Right renal pelvis (tissue), 4 donors: Measurements from ENCODE around the gene NNT. TPM values are rescaled to one million over a fixed set of nuclear protein-coding genes. Genes with fewer than 3 reads are reported as not detected.
A peak's percentile ranks its signal among the peaks of the same experiment; 100 is the strongest.
"Not testable (repeated sequence)": the region's sequence is repeated elsewhere in the genome, so short reads cannot be mapped to it uniquely, and the experiment has no call there.

Source experiments
- DNase-seq, 4 donors: peaks; one replicate each; pipeline ENCODE4 v3.0.0-alpha.2; 2013; ENCODE audit warnings: low read depth in 4 of 4, low spot score in 3 of 4, missing footprints in 1 of 4
- polyA plus RNA-seq, 4 donors: library from polyadenylated mRNA; unstranded; fragments of 120-200 nt; gene quantifications; one replicate each; pipeline ENCODE4 v1.2.1, GENCODE V29; 2013; ENCODE audit not compliant: insufficient read length in 4 of 4

Gene NNT
- polyA plus RNA-seq, 4 donors, result 99.0 to 130 (median 122) TPM

DNA sequence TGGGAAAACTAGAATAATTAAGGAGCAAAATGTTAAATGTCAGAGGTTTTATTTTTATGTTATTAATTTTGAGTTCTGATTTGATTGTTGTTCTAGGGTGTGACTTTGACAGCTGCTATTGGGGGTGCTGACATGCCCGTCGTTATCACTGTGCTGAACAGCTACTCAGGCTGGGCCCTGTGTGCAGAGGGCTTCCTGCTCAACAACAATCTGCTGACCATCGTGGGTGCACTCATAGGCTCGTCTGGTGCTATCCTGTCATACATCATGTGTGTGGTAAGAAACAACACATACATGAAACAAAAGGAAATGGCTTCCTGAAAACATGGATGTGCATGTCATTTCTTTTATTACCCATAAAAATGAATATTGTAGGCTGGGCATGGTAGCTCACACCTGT, 56.1 kb downstream of the NNT start:
- DNase-seq, result no peak

DNA sequence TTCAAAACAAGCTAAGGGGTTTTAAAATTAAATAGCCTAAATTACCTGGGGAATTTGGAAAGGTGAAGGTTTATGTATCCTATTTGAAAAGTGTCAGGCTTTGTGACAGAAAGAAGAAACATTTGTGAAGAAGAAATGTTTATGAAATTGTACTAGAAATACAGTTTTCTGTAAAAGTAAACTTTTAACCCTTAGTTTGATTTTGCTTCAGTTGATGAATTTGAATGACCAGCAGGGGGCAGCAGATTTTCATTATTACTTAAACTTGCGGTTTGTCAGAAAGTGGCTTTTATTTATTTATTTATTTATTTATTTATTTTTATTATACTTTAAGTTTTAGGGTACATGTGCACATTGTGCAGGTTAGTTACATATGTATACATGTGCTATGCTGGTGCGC, 58.1 kb downstream of the NNT start:
- DNase-seq, result peak in 2 of 4 donors; percentile 18 to 19

DNA sequence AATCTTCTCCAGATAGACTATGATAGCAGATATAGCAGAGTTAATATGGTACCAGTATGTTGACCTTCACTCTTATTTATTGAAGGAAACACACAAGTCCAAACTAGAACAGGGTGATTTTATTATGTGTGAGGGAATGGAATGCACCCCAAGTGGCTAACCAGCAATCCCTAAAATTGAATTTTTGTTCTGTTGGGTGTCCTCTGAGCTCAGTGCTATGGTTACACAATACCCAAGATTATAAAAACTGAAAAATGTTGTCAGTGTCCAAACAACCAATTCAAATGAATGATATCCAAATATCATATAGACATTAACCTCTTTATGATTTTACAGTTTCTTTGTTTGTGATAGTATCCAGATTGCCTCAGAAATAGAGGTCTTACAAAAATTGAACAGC, 60.9 kb downstream of the NNT start:
- DNase-seq, result no peak

GRCh38 chr5:43664501-43665040, 61.6 kb downstream of the NNT start:
- DNase-seq, result peak in 2 of 4 donors; percentile 3 to 22

GRCh38 chr5:43665749-43666148, 62.8 kb downstream of the NNT start:
- DNase-seq, result not testable (repeated sequence)

- not testable (repeated sequence) for DNase-seq
Measured at GRCh38 chr5:43666728-43667127, 63.7 kb downstream of the NNT start.

GRCh38 chr5:43667379-43667778, 64.4 kb downstream of the NNT start:
- not testable (repeated sequence) for DNase-seq

- DNase-seq, result no peak
Measured at GRCh38 chr5:43674536-43674935, 71.6 kb downstream of the NNT start.

DNA sequence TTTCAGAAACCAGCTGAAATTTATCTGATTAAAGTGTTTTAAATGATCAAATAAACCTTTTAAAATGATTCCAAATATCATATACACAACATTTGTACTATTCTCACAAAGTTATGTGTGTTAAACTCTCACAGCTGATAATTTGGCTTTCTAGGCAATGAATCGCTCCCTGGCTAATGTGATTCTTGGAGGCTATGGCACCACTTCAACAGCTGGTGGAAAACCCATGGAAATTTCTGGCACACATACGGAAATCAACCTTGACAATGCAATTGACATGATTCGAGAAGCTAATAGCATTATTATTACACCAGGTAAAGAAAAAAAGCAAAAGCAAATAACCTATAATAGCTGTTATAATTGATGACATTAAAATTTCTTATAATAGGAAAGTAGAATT, 72.4 kb downstream of the NNT start:
- DNase-seq, result no peak

DNA sequence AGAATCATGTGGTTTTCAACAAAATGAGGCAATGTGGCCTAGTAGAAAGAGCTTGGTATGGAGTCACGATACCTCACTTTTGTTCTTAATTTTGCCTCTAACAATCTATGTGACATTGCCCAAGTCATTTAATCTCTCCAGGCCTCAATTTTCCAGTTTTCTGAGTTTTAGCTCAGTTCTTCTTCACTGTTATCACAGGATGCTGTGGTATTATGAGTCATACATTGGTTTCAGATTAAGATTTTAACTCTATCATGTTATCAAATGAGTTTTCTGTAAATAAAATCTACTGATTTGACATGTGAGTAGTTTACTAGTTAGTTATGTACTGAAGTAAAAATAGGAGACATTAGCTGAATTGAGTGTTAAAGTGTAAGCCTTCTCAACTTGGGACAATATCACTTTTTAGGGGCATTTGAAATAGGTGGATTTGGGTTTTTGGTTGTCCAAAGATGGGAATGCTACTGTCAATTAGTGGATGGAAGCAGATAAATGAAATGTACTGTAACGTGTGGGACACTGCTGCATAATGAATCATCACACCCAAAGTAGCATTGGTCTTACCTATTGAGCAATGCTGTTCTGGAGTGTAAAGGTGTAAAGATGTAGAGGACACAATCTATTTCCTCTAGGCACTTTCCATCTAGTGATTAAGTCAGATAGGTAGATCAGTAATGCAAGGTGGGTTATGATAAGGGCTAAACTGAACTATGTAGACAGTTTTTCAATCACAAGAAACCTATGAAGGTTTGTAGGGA, 73.3 kb downstream of the NNT start:
- DNase-seq, result no peak

DNA sequence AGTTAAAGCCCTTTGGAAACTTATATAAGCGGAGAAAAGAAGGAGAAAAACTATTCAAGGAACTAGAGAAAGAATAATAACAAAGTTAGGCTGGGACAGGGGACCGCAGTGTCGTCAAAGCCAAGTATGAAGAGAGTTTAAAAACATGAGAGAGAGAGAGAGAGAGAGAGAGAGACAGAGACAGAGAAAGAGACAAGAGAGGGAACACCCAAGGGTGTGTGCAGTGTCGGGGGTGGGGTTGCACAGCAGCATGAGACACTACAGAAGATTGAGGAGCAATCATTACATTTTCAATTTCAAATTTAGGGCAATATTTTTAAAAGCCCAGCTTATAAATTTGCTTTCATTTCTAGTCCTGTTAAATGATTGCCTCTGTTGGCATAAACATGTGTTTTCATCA, 74.3 kb downstream of the NNT start:
- DNase-seq, result no peak

DNA sequence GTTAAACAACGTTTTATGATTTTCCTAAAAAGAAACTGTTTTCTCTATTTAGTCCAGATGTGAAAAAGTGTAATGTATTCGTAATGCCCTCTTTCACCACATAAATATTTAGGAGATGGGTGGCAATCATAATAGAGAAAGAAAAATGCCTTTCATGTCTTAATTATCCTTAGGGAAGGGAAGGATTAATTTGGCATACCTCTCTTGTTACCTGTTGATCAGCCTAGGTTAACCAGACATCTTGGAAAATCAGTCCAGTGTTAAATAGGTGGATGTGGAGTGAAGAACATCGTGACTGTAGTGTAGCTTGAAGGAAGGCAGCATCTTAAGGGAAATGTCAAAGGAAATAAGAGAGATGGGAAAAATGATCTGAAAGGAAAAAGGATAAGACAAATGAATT, 76.2 kb downstream of the NNT start:
- no peak for DNase-seq

- DNase-seq, result no peak
Measured at GRCh38 chr5:43680286-43680685, 77.3 kb downstream of the NNT start.

DNA sequence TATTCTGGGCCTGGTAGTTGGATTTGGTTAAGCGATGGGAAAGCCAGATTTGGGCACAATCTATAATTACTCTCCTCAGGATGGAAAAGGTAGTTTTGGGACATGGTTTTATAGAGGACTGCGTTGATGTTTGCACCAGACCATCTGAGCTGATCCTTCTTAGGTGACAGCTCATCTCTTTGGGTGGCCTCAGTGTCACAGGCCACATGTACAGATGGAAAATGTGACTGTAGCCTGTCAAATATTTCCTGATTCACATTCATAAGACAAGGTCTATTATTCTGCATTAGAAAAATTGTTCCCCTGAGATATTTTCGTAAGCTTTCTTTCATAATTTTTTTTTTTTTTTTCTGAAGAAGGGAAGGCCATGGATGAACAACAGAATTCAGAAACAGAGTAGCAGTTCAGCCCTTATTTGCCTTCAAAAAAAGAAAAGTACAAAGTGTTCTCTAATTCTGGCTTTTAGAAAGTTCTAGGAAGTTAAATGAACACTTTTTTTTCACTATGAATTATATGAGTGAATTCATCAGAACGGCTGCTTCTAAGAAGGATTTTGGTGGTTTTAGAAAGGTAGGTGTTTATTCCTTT, 81.0 kb downstream of the NNT start:
- no peak for DNase-seq

- no peak for DNase-seq
Measured at GRCh38 chr5:43685252-43685950, 82.4 kb downstream of the NNT start.

DNA sequence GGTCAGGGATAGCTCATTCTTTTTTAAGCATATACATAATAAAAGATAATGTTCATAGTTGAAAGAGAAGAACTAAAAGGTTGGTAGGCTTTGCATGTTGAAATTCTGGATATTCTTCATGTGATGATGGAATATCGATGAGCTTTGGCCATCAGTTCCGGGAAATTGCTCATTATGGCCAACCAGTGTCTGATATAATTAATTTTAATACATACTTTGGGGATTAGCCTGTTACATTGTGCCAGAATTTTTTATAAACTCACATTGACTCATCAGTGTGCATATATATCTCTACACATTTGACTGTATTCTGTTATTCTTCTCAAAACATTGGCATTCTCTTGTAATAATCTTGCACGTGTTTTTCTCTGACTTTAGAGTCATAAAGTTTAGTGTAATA, 84.3 kb downstream of the NNT start:
- DNase-seq, result no peak

DNA sequence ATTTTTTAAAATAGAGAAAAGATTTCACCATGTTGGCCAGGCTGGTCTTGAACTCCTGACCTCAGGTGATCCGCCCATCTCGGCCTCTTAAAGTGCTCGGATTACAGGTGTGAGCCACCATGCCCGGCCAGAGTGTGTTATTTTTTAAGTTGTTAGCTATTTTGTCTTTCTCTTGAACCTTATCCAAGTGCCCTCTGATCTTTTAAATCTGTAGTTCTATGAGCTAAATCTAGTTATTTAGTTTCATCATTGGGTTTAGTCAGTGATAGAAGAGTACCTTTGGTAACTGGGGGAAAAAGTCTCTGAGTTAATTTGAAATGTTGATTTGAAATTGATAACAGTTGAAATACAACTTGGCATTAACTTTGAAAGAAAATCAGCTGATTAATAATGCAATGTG, 88.3 kb downstream of the NNT start:
- DNase-seq, result no peak

GRCh38 chr5:43691893-43692292, 88.9 kb downstream of the NNT start:
- no peak for DNase-seq

GRCh38 chr5:43693411-43693810, 90.4 kb downstream of the NNT start:
- no peak for DNase-seq

- DNase-seq, result no peak
Measured at GRCh38 chr5:43694027-43694426, 91.0 kb downstream of the NNT start.

DNA sequence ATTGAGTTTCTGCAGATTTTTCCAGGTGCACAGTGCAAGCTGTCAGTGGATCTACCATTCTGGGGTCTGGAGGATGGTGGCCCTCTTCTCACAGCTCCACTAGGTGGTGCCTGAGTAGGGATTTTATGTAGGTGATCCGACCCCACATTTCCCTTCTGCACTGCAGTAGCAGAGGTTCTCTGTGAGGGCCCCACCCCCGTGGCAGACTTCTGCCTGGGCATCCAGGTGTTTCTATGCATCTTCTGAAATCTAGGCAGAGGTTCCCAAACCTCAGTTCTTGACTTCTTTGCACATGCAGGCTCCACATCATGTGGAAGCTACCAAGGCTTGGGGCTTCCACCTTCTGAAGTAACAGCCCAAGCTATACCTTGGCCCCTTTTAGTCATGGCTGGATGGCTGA, 93.5 kb downstream of the NNT start:
- DNase-seq, result not testable (repeated sequence)

DNA sequence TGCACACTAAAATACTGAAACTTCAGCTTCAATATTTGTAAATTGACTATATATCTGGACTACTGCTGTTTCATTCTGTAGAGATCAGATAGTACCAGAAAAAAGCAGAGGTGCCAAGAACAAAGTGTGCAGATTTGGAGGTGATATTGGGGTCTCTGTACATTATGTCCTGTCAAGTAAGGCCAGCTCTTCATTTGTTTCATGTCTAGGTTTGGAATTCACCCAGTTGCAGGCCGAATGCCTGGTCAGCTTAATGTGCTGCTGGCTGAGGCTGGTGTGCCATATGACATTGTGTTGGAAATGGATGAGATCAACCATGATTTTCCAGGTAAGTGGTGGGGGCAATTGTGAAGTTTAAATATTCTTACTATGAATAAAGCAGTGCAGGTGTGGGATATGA, 96.9 kb downstream of the NNT start:
- no peak for DNase-seq
